WTC11 (cell line): ENCODE data around the gene PKP1. TPM values are rescaled to one million over a fixed set of nuclear protein-coding genes. Genes with fewer than 3 reads are reported as not detected.

Experiments used
- ATAC-seq: fragments of 200-7000 bp; cut with Tn5 transposase; 2 replicates; pipeline ENCODE4 v1.10.0; 2021; ENCODE audit warnings: mild to moderate bottlenecking, moderate library complexity
- CTCF ChIA-PET: fragments of 300-600 bp; sonication (Branson Sonifier 250); formaldehyde crosslinking; loops from one replicate; lab custom pipeline; 2021; ENCODE audit warnings: antibody characterized with exemption; lab: Charles Lee
- POLR2A ChIA-PET: fragments of 350-600 bp; sonication (Branson Sonifier 250); formaldehyde crosslinking; loops from one replicate; lab custom pipeline; 2021; ENCODE audit warnings: antibody characterized with exemption; lab: Charles Lee
- DNase-seq: peaks from one replicate; pipeline ENCODE4 v3.0.0; 2021; ENCODE audit warnings: low spot score
- H3K27ac Mint-ChIP-seq: 2 replicates; pipeline ENCODE4 v1.8.0; 2021; ENCODE audit warnings: mixed read lengths
- H3K27me3 Mint-ChIP-seq: 2 replicates; pipeline ENCODE4 v1.8.0; 2021; ENCODE audit warnings: low read depth, mild to moderate bottlenecking, moderate library complexity, mixed read lengths
- H3K36me3 Mint-ChIP-seq: 2 replicates; pipeline ENCODE4 v1.8.0; 2021; ENCODE audit warnings: mixed read lengths
- H3K4me1 Mint-ChIP-seq: 2 replicates; pipeline ENCODE4 v1.8.0; 2022; ENCODE audit warnings: mixed read lengths
- H3K4me3 Mint-ChIP-seq: 2 replicates; pipeline ENCODE4 v1.8.0; 2021; ENCODE audit warnings: mild to moderate bottlenecking, moderate library complexity, mixed read lengths
- H3K9me3 Mint-ChIP-seq: 2 replicates; pipeline ENCODE4 v1.8.0; 2021; ENCODE audit warnings: mixed read lengths
- AR ChIP-seq: fragments of 250-450 bp; sonication (Bioruptor Pico); IDR thresholded peaks from 2 replicates; pipeline ENCODE4 v1.9.0; 2021; ENCODE audit warnings: mild to moderate bottlenecking
- ATF3 ChIP-seq: sonication (generic); formaldehyde crosslinking; conservative IDR thresholded peaks from 2 replicates; pipeline ENCODE4 v1.8.1; 2022; ENCODE audit warnings: mild to moderate bottlenecking, missing genetic modification reagents
- E2F5 ChIP-seq: sonication (generic); formaldehyde crosslinking; IDR thresholded peaks from 2 replicates; pipeline ENCODE4 v1.8.1; 2022; ENCODE audit warnings: mild to moderate bottlenecking, moderate library complexity, missing genetic modification reagents
- ELF4 ChIP-seq: sonication (generic); formaldehyde crosslinking; IDR thresholded peaks from 2 replicates; pipeline ENCODE4 v1.8.1; 2022; ENCODE audit warnings: low read depth, mild to moderate bottlenecking, moderate library complexity, missing genetic modification reagents
- ETV6 ChIP-seq: sonication (generic); formaldehyde crosslinking; IDR thresholded peaks from 2 replicates; pipeline ENCODE4 v1.8.1; 2022; ENCODE audit warnings: mild to moderate bottlenecking, missing genetic modification reagents
- IRF1 ChIP-seq: sonication (generic); formaldehyde crosslinking; IDR thresholded peaks from 2 replicates; pipeline ENCODE4 v1.8.0; 2023; ENCODE audit warnings: missing genetic modification reagents
- KAT7 ChIP-seq: sonication (generic); formaldehyde crosslinking; IDR thresholded peaks from 2 replicates; pipeline ENCODE4 v1.8.1; 2023; ENCODE audit warnings: missing genetic modification reagents, mild to moderate bottlenecking, borderline replicate concordance
- RORB ChIP-seq: fragments of 250-450 bp; sonication (Bioruptor Pico); IDR thresholded peaks from 2 replicates; pipeline ENCODE4 v1.9.0; 2021; ENCODE audit warnings: mild to moderate bottlenecking
- SMAD4 ChIP-seq: sonication (generic); formaldehyde crosslinking; IDR thresholded peaks from 2 replicates; pipeline ENCODE4 v1.8.0; 2022; ENCODE audit warnings: mild to moderate bottlenecking, missing genetic modification reagents
- STAT6 ChIP-seq: sonication (generic); formaldehyde crosslinking; conservative IDR thresholded peaks from 2 replicates; pipeline ENCODE4 v1.8.1; 2023; ENCODE audit warnings: mild to moderate bottlenecking, low read depth, missing genetic modification reagents, moderate library complexity
- ZNF121 ChIP-seq: sonication (generic); formaldehyde crosslinking; IDR thresholded peaks from 2 replicates; pipeline ENCODE4 v1.8.0; 2023; ENCODE audit warnings: missing genetic modification reagents
- ZNF219 ChIP-seq: sonication (generic); formaldehyde crosslinking; IDR thresholded peaks from 2 replicates; pipeline ENCODE4 v1.8.0; 2023; ENCODE audit warnings: missing genetic modification reagents, mild to moderate bottlenecking, borderline replicate concordance
- total RNA-seq: library from RNA; stranded (reverse); gene quantifications from 3 replicates; pipeline ENCODE4 v1.2.3, GENCODE V29; 2021
- TF ChIP-seq, protein P1 (sequence below): sonication (generic); formaldehyde crosslinking; IDR thresholded peaks from 2 replicates; pipeline ENCODE4 v1.8.1; 2022; ENCODE audit warnings: low read depth, missing genetic modification reagents, borderline replicate concordance
- TF ChIP-seq, protein P2 (sequence below): fragments of 250-450 bp; sonication (Bioruptor Pico); IDR thresholded peaks from 2 replicates; pipeline ENCODE4 v1.9.0; 2021; ENCODE audit warnings: mild to moderate bottlenecking, borderline replicate concordance
- TF ChIP-seq, protein P3 (sequence below): sonication (generic); formaldehyde crosslinking; IDR thresholded peaks from 2 replicates; pipeline ENCODE4 v1.8.1; 2022; ENCODE audit warnings: mild to moderate bottlenecking, missing genetic modification reagents, moderate library complexity, borderline replicate concordance

PKP1 gene
- total RNA-seq, 1 experiment from 2014 or later, result 0.24 TPM

DNA sequence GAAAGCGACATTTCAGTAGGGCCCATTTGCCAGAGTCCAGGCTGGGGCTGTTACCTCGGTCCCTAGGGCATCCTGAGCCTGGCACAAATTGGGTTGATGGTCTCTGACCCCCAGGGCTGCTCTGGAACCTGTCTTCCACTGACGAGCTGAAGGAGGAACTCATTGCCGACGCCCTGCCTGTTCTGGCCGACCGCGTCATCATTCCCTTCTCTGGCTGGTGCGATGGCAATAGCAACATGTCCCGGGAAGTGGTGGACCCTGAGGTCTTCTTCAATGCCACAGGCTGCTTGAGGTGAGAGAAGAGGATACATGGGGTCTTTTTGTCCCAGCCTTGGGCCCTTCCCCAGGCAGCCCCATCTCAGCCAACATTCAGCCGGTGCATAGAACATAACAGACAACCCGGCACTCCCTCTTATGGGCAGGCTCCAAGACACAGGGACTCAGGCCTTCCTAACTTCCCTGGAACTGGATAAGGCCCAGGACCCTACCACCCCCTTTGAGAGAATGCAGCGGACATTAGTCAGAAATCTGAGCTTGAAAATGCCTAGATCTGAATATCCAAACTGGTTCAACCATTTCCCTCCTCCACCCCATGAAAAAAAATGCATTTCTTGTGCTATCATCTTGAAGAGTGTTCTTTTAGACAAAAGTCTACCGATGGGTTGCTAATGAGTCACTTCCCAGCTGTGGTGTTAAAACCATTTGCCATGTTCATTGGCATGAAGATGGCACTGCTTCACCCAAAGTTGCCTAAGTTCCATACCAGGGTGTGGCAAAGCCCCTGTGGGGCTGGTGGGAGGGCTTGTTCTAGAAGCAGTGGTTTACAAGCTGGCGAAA, 35.4 kb downstream of the PKP1 start:
- H3K9me3 Mint-ChIP-seq, result peaks cover 9% of the 10 kb centered on the region; the same call in 1 of the 2 replicates
- no peak overlapping the region for H3K27ac Mint-ChIP-seq
- no peaks in the 10 kb centered on the region for H3K4me1 Mint-ChIP-seq
- peaks cover 4% of the 10 kb centered on the region for H3K27me3 Mint-ChIP-seq
- TF ChIP-seq, protein P1, sequence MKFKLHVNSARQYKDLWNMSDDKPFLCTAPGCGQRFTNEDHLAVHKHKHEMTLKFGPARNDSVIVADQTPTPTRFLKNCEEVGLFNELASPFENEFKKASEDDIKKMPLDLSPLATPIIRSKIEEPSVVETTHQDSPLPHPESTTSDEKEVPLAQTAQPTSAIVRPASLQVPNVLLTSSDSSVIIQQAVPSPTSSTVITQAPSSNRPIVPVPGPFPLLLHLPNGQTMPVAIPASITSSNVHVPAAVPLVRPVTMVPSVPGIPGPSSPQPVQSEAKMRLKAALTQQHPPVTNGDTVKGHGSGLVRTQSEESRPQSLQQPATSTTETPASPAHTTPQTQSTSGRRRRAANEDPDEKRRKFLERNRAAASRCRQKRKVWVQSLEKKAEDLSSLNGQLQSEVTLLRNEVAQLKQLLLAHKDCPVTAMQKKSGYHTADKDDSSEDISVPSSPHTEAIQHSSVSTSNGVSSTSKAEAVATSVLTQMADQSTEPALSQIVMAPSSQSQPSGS (CRISPR knock-in tag), result no peak
- TF ChIP-seq, protein P2, sequence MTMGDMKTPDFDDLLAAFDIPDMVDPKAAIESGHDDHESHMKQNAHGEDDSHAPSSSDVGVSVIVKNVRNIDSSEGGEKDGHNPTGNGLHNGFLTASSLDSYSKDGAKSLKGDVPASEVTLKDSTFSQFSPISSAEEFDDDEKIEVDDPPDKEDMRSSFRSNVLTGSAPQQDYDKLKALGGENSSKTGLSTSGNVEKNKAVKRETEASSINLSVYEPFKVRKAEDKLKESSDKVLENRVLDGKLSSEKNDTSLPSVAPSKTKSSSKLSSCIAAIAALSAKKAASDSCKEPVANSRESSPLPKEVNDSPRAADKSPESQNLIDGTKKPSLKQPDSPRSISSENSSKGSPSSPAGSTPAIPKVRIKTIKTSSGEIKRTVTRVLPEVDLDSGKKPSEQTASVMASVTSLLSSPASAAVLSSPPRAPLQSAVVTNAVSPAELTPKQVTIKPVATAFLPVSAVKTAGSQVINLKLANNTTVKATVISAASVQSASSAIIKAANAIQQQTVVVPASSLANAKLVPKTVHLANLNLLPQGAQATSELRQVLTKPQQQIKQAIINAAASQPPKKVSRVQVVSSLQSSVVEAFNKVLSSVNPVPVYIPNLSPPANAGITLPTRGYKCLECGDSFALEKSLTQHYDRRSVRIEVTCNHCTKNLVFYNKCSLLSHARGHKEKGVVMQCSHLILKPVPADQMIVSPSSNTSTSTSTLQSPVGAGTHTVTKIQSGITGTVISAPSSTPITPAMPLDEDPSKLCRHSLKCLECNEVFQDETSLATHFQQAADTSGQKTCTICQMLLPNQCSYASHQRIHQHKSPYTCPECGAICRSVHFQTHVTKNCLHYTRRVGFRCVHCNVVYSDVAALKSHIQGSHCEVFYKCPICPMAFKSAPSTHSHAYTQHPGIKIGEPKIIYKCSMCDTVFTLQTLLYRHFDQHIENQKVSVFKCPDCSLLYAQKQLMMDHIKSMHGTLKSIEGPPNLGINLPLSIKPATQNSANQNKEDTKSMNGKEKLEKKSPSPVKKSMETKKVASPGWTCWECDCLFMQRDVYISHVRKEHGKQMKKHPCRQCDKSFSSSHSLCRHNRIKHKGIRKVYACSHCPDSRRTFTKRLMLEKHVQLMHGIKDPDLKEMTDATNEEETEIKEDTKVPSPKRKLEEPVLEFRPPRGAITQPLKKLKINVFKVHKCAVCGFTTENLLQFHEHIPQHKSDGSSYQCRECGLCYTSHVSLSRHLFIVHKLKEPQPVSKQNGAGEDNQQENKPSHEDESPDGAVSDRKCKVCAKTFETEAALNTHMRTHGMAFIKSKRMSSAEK, result no peak
- TF ChIP-seq E2F5 (CRISPR knock-in tag) (no peak), STAT6 (CRISPR knock-in tag) (no peak), ATF3 (CRISPR knock-in tag) (no peak), ZNF121 (no peak), AR (CRISPR knock-in tag) (no peak), ZNF219 (CRISPR knock-in tag) (no peak), ELF4 (no peak), RORB (CRISPR knock-in tag) (no peak), SMAD4 (CRISPR knock-in tag) (no peak), ETV6 (no peak), KAT7 (CRISPR knock-in tag) (no peak), IRF1 (no peak)
- TF ChIP-seq, protein P3, sequence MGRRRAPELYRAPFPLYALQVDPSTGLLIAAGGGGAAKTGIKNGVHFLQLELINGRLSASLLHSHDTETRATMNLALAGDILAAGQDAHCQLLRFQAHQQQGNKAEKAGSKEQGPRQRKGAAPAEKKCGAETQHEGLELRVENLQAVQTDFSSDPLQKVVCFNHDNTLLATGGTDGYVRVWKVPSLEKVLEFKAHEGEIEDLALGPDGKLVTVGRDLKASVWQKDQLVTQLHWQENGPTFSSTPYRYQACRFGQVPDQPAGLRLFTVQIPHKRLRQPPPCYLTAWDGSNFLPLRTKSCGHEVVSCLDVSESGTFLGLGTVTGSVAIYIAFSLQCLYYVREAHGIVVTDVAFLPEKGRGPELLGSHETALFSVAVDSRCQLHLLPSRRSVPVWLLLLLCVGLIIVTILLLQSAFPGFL (CRISPR knock-in tag), result no peak
- no peak overlapping the region for H3K4me3 Mint-ChIP-seq
- ChIA-PET POLR2A (no interaction called here), CTCF (interaction anchor here (1.0 to 1.6 kb wide), 4 partner anchors 10 to 59 kb away, joined by 3 to 8 read pairs (median 4); no protein-coding TSS in a partner anchor)
- ATAC-seq (no peak), DNase-seq (no peak)
- H3K36me3 Mint-ChIP-seq, result no peaks in the 10 kb centered on the region
